ENCODE data around the gene GNG5.
"Not testable (repeated sequence)": the region's sequence is repeated elsewhere in the genome, so short reads cannot be mapped to it uniquely, and the experiment has no call there.

GNG5 gene

DNA sequence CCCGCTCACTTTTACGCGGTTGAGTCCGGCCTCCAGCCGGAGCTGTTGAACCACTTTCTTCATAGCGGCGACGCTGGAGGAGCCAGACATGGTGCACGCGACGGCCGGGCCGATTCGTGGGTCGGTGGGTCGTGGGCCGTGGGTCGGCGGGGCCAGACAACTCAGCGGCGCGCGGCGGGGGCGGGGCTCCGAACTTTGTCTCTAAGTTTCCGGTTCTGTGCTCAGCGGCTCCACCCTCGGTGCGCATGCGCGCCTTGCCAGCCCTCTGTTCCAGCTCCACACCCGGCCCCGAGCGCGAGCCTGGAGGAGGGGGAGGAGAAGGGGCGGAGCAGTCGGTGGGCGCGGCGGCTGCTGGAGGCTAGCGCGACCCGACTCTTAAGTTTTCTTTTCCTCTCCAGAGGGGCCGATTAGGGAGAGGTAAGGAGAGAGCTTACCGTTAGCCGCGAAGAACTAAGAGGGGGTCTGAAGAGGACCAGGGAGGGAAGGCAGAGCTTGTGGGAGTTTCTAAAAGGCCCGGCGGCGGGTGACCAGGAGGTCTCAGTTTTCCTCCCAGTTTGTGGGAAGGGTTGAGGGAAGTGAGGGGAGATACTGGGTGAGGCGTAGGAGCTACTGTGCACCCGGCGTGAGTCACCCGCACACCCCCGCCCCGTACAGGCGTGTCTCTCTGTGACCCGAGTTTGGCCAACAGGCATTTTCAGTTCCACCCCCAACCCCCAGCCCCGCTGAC, at the start of gene GNG5, which contains the start of gene SPATA1:
TSS of gene GNG5 (minus strand) at position 580 of the 727 bp plus-strand sequence. CDS start at position 90, 490 bp downstream.
TSS of gene SPATA1 (plus strand) at position 385 of the 727 bp plus-strand sequence. CDS start 9,974 bp downstream, outside the sequence.
- DNase-seq = peak; percentile 92

GRCh38 chr1:84550826-84551225, 44.4 kb upstream of the GNG5 start:
- peak; percentile 26 for DNase-seq

DNA sequence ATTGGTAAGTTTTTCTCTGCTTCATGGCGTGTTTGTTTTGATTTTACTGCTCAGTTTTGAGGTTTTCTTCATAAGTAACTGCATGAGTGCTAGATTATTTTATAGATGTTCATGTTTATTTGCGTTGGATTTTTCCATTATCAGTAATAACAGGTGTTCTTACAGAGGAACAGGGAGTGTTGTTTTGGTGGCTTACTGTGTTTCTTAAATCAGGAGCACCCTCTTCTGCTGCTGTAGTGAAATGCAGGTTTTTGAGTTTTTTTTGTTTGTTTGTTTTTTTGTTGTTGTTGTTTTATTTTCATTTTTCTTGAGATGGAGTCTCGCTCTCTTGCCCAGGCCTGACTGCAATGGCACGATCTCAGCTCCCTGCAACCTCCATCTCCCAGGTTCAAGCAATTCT, 35.3 kb upstream of the GNG5 start:
- DNase-seq = no peak

DNA sequence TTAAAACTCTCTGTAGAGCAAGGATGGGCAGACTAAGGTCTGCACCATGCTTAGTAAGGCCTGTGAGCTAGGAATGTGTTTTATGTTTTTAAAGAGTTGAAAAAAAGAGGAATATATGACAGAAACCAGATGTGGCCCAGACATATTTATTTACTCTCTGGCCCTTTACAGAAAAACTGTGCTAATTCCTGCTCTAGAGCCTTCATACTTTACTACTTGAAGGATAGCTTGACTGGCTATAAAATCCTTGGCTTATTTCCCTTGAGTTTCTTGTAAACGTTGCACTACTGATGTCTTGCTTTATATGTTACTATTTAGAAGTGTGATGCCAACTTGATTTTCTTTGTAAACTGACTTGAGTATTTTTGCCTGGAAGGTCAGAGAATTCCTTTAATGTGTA, 34.4 kb upstream of the GNG5 start:
- no peak for DNase-seq

- DNase-seq = no peak
Observed at GRCh38 chr1:84539972-84540371, 33.6 kb upstream of the GNG5 start.

GRCh38 chr1:84538599-84538998, 32.2 kb upstream of the GNG5 start:
- DNase-seq = no peak

GRCh38 chr1:84525779-84526178, 19.4 kb upstream of the GNG5 start:
- no peak for DNase-seq

- DNase-seq = no peak
Observed at GRCh38 chr1:84524590-84524989, 18.2 kb upstream of the GNG5 start.

- no peak for DNase-seq
Observed at GRCh38 chr1:84510668-84511067, 4.3 kb upstream of the GNG5 start.

DNA sequence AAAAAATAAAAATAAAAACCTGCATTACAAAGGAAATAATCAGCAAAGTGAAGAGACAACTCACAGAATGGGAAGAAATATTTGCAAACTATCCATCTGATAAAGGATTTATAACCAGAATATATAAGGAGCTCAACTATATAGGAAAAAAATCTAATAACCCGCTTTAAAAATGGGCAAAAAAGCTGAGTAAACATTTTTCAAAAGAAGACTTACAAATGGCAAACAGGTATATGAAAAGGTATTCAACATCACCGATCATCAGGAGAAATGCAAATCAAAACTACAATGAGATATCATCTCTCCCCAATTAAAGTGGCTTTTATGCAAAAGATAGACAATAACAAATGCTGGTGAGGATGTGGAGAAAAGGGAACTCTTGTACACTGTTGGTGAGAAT, 3.8 kb upstream of the GNG5 start:
- no peak for DNase-seq

DNA sequence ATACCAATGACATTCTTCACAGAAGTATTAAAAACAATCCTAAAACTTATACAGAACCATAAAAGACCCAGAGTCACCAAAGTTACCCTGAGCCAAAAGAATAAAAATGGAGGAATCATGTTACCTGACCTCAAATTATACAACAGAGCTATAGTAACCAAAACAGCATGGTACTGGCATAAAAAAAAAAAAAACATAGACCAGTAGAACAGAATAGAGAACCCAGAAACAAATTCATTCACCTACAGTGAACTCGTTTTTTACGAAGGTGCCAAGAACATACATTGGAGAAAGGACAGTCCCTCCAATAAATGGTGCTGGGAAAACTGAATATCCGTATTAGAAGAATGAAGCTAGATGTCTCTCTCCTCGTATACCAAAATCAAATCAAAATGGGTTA, 2.6 kb upstream of the GNG5 start:
- DNase-seq = no peak

GRCh38 chr1:84508510-84508909, 2.1 kb upstream of the GNG5 start:
- no peak for DNase-seq

GRCh38 chr1:84507887-84508286, 1.5 kb upstream of the GNG5 start:
- not testable (repeated sequence) for DNase-seq

GRCh38 chr1:84506729-84507453, 510 bp upstream of the GNG5 start:
- DNase-seq = no peak

DNA sequence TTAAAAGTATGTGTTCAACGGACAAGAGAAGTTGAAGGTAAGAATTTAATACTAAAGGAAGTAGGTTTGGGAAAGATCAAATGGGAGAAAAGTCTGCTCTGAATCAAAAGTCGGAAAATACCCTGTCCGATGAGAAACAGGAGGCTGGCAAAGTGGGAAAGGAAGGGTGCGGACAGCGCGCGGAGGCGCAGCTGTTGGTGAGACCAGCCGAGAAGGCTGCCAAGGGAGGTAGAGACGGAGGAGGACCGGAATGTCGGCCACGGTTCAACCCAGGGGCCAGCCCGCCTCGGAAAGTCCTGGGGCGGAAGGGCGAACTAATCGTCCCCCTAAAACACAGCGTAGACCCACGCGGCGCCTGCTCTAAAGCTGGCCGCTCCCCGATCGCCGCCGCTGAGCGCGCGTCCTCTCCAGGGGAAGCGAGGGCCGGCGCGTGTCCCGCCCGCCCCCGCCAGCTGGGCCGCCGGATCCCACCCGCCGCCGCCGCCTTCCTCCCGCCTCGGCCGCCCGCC, 834 bp downstream of the GNG5 start:
- DNase-seq = peak; percentile 58

- no peak for DNase-seq
Observed at GRCh38 chr1:84504580-84505492, 1.5 kb downstream of the GNG5 start.

DNA sequence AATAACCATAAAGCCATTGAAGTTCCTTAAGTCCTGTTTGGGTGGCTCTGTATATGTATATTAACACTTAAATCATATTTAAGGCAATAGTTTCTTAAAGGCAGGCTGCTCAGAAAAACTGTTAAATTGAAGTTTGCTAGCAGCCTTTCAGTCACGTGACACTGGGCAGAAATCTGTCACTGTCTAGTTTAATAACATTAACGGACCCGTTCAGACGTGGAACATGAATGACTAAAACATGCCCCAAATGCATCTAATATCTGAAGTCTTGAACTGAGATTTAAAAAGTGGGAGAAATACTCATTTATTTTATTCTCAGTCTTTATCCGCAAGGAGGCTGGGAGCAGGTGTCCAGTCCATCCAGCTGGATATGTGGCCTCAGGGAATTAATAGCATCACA, 3.5 kb downstream of the GNG5 start:
- no peak for DNase-seq

DNA sequence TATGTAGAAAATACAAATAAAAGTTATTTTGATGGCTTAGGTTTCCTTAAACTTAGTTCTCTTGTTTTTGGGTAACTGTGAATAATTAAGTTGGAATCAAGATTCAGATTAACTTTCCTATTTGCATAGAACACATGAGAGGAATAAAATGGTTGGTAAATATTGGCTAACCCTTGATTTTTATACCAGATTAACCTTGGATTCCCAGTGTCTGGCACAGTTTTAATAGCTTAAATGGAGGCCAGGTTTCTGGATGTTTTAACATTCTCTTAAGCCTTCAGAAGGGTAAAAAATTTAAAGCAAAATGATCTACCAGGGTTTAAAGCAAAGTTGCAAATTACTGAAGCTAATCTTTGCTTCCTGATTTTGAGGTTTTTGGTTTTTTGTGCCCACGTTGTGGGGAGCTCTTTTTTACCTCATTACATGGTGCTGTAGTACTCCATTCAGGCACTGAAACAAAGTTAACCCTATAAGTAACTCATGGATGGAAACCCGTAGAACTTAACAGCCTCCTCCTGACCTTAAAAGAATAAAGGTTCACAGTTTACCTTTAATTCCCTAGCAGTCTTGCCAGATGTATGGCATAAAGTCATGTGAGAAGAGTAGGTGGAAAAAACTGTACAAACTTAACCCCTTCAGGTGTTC, 8.6 kb downstream of the GNG5 start:
- no peak for DNase-seq

DNA sequence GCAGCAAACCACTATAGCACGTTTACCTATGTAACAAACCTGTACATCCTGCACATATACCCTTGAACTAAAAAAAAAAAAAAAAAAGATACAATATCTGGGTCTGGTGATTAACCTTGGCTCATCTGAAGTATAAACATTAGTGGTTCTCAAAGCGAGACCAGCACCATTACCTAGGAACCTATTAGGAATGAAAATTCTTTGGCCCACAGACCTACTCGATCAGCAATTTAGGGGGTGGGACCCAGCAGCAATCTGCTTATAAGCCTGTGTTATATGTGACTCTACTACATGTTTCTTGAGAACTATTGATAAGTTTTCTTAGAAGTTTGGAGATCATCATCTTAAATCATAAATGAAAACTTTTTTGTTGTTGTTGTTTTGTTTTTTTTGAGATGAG, 9.9 kb downstream of the GNG5 start:
- no peak for DNase-seq

DNA sequence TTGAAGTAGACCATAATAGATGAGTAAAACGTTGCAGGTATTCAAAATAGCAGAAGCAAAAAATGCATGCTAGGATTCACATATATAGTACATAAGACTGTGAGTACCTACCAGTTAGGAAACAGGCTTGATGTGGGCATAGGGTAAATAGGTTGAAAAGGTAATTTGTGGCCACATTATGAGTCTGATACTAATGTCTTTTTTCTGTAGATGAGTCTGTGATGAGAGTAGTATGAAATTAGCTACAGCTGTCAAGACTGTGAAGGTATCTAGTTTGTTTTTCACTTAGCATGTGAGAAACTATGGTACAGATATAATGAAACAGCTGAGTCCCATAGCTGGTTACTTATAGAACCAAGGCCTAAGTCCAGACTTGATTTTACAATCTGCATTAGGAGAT, 12.6 kb downstream of the GNG5 start:
- DNase-seq = no peak

DNA sequence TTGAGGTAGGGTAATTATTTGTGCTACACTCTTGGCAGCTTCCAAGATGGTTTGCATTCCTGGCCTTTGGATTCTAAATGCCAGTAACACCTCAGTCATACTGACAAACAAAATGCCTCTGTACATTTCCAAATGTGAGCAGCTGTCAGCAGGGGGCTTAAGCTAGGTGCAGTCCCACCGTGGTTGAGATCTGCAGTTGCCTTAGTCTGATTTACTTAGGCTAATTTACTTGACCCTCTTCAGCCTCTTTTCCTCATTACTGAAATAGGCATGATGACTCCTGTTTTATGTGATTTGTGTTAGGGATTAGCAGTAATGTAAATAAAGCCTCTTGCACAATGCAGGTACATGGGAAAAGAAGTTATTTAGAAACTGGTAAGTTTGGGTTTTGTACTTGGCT, 13.7 kb downstream of the GNG5 start:
- DNase-seq = no peak

- no peak for DNase-seq
Observed at GRCh38 chr1:84489766-84490165, 16.6 kb downstream of the GNG5 start.

DNA sequence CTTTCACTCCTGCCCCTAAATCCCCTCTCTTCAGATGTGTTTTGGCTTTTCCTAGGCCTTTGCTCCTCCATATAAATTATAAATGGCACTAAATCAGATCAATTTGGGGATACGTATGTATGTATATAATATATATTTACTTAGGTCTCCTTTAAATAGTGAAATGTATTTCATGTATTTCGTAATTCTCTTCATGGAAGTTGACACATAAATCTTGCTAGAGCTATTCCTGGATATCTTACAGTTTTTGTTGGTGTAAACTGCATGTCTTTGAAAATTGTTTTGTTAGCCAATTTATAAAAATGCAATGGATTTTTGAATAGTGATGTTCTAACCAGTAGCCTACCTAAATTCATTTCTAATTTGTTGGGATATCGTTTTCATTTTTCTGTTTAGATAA, 18.3 kb downstream of the GNG5 start:
- no peak for DNase-seq

All from NCI-H1436 (cell line).